CD4-positive, alpha-beta T cell treated with Interleukin-2 at 100 ng/mL for 4 hours (primary cell): ENCODE data around the gene VPS8.

ENCODE experiments used
- DNase-seq: peaks from one replicate; pipeline ENCODE4 v3.0.0-alpha.2; 2020; ENCODE audit warnings: low spot score

The VPS8 gene

GRCh38 chr3:184811999-184812661 is at the start of gene VPS8:
Gene VPS8, plus strand, starts transcription at chr3:184812166. Its CDS starts 12,467 bp downstream, at chr3:184824633.
- peak; percentile 96 for DNase-seq

GRCh38 chr3:184764191-184764590 is 47.8 kb upstream of the VPS8 start:
- no peak for DNase-seq

GRCh38 chr3:184765047-184765729 is 46.8 kb upstream of the VPS8 start:
- DNase-seq, result no peak

- no peak for DNase-seq
Observed at GRCh38 chr3:184765730-184766074, 46.3 kb upstream of the VPS8 start.

GRCh38 chr3:184766555-184767261 is 45.3 kb upstream of the VPS8 start:
- DNase-seq, result no peak

GRCh38 chr3:184767377-184767776 is 44.6 kb upstream of the VPS8 start:
- no peak for DNase-seq

- DNase-seq, result no peak
Observed at GRCh38 chr3:184769382-184770170, 42.4 kb upstream of the VPS8 start.

GRCh38 chr3:184770541-184770940 is 41.4 kb upstream of the VPS8 start:
- no peak for DNase-seq

- DNase-seq, result no peak
Observed at GRCh38 chr3:184771301-184772127, 40.5 kb upstream of the VPS8 start.

GRCh38 chr3:184772667-184773272 is 39.2 kb upstream of the VPS8 start:
- no peak for DNase-seq

- no peak for DNase-seq
Observed at GRCh38 chr3:184773283-184774186, 38.4 kb upstream of the VPS8 start.

GRCh38 chr3:184776916-184777315 is 35.0 kb upstream of the VPS8 start:
- DNase-seq, result no peak

- peak; percentile 86 for DNase-seq
Observed at GRCh38 chr3:184777566-184778356, 34.2 kb upstream of the VPS8 start.

- no peak for DNase-seq
Observed at GRCh38 chr3:184778426-184779332, 33.3 kb upstream of the VPS8 start.

GRCh38 chr3:184780981-184781515 is 30.9 kb upstream of the VPS8 start:
- DNase-seq, result no peak

GRCh38 chr3:184781801-184782200 is 30.2 kb upstream of the VPS8 start:
- no peak for DNase-seq

GRCh38 chr3:184783319-184783718 is 28.6 kb upstream of the VPS8 start:
- no peak for DNase-seq
